Globus pallidus (tissue), 1 donor: ENCODE data around the gene IGSF5.
A peak's percentile ranks its signal among the peaks of the same experiment; 100 is the strongest.
"Not testable (repeated sequence)": the region's sequence is repeated elsewhere in the genome, so short reads cannot be mapped to it uniquely, and the experiment has no call there.

ENCODE experiments used
- DNase-seq: peaks from one replicate; pipeline ENCODE4 v3.0.0-alpha.2; 2015; ENCODE audit warnings: low spot score

The IGSF5 gene

GRCh38 chr21:39744883-39745282 is at the start of gene IGSF5:
TSS of gene IGSF5 (plus strand) at chr21:39745183. CDS start at chr21:39745510, 327 bp downstream.
- not testable (repeated sequence) for DNase-seq

GRCh38 chr21:39696196-39696595 is 48.8 kb upstream of the IGSF5 start:
- DNase-seq = no peak

DNA sequence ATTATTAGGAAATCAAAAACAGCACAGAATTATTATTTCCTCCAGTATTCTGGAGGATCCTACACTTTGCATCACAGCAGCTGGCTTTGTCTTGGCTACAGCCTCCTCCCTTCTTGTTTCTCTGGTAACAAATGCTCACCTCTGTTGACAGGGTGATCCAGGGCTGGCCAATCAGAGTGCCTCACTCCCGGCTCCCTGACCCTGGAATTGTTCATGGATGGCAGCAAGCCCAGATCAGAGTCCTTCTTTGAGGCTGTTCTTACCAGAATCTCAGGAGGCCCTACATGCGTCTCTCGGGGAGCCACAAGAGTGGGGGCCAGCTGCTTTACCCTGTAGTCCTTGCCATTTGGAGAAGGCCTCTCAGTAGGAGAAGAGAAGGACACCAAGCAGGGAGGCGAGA is 48.4 kb upstream of the IGSF5 start:
- DNase-seq = no peak

DNA sequence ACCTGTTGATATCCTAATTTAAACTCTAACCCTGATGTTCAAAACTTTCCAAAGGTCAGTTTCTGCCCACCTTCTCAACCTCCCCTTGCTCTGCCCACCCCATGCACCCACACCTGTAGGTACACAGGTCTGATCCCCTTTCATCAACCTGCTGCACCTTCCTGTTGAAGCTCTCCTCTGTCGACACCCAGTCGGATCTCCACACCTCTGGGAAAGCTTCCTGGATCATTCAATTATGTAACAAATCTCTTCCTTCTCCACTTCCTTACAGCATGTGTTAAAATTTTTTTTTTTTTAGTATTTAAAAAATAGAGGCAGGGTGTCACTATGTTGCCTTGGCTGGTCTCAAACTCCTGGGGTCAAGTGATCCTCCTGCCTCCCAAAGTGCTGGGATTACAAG is 44.7 kb upstream of the IGSF5 start:
- DNase-seq = no peak

GRCh38 chr21:39703578-39703977 is 41.4 kb upstream of the IGSF5 start:
- no peak for DNase-seq

GRCh38 chr21:39705849-39706248 is 39.1 kb upstream of the IGSF5 start:
- no peak for DNase-seq

DNA sequence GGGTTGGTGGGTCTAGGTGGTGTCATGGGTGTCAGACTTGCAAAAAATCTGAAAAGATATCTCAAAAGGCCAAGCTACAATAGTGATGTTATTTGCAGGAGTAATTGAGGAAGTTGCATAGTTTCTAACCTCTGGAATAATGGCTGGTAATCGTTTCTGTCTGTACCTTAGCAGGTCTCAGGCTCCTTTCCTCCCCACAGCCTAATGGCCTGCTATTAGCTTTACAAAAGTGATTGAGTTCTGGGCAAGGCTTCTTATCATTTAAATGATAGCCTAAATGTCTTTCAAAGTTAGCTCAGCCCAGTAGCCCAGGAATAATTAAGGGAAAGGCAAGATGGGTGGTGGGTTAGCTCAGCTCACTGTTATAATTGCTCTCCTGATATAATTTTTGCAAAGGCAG is 37.7 kb upstream of the IGSF5 start:
- no peak for DNase-seq

DNA sequence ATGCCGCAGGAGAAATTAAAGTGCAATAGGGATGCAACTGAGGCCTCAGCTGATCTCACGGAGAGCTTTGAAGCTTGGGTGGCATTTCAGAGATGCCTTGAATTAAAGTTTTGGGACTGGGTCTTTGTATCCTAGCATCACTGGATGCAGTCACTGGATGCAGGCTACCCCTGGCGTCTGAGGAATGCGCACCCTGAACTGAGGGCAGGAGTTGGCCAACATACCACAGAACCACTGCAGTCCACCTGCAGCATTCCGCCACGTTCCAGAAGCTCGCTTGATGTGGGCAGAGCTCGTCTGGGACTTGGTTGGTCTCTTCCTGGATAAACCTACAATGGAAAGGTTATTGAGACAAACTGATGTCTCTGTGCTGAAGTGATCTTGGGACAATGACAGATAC is 34.1 kb upstream of the IGSF5 start:
- DNase-seq = no peak

GRCh38 chr21:39712273-39712672 is 32.7 kb upstream of the IGSF5 start:
- DNase-seq = no peak

- no peak for DNase-seq
Measured at GRCh38 chr21:39712976-39713375, 32.0 kb upstream of the IGSF5 start.

DNA sequence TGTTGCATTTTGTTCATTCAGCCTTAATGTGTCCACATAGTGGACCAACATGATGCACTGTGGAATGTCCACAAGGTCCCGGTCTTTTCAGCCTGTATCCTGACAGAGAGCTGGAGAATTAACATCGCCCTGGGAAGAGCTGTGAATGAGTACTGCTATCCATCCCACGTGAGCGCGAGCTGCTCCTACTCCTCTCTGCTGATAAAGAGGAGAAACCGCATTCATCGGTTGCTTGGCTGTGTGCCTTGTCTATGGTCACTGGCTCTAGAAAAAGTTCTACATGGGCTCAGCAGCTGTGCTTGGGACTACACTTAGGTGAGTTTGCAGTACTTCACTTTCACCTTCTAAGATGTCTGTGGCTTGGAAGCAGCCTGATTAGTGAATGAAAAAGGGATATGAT is 31.1 kb upstream of the IGSF5 start:
- DNase-seq = peak; percentile 14

DNA sequence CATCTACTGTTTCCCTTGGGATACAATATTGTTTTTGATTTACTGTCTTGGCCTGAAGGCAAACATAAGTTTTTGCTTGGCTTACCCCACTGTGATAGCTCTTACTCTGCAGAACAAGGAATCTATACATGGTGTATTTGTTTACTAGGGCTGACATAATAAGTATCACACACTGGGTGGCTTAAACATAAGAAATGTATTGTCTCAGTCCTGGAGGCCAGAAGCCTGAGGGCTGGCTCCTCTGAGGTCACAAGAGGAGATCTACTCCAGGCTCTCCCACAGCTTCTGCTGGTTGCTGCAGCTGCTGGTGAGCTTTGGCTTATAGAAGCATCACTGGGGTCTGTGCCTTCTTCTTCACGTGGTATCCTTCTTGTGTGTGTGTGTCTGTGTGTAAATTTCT is 30.7 kb upstream of the IGSF5 start:
- peak; percentile 44 for DNase-seq

DNA sequence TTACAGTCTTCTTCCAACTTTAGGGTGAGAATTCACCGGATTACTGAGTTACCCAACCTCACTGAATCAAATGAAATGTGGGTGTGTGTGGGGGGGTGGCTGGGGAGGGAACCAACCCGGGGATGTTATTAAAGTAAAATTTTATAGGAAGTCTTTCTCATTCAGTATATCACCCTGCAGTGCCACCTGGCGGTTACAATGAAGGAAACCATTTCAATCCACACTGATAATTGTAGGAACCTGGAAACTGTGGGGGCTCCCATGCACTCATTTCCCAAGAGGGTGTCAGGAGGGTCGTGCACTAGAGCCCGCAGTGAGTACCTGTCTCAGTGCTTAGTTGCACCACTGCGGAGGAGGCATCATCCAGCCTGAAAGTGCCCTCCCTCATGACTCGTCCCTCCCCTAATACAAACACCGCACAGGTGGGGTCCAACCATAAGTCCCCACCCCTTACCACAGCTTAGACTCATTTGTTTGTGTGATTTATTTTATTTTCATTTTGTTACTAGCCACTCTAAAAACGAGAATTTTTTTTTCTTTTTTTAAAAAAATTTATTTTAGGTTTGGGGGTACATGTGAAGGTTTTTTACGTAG is 29.1 kb upstream of the IGSF5 start:
- DNase-seq = peak; percentile 26

GRCh38 chr21:39720126-39720778 is 24.7 kb upstream of the IGSF5 start:
- no peak for DNase-seq

- DNase-seq = no peak
Measured at GRCh38 chr21:39721885-39722284, 23.1 kb upstream of the IGSF5 start.

DNA sequence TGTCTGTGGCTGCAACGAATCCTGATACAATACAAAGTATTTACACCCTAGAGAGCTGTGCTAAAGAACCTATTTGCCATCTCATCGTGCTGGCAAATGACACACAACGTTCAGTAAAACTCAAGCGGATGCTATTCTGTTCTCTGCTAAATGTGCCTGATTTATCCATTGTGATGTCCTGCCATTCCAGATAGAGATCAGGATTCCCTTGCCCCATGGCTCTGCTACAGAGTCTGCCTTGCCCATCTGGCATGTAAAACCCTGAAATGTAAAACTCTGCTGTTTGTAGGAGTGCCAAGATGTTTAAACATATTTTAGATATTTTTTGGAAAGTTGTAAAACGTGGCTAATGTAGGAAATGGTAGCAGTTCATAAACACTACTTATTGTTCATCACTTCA is 20.0 kb upstream of the IGSF5 start:
- no peak for DNase-seq

GRCh38 chr21:39726133-39726532 is 18.9 kb upstream of the IGSF5 start:
- DNase-seq = no peak

DNA sequence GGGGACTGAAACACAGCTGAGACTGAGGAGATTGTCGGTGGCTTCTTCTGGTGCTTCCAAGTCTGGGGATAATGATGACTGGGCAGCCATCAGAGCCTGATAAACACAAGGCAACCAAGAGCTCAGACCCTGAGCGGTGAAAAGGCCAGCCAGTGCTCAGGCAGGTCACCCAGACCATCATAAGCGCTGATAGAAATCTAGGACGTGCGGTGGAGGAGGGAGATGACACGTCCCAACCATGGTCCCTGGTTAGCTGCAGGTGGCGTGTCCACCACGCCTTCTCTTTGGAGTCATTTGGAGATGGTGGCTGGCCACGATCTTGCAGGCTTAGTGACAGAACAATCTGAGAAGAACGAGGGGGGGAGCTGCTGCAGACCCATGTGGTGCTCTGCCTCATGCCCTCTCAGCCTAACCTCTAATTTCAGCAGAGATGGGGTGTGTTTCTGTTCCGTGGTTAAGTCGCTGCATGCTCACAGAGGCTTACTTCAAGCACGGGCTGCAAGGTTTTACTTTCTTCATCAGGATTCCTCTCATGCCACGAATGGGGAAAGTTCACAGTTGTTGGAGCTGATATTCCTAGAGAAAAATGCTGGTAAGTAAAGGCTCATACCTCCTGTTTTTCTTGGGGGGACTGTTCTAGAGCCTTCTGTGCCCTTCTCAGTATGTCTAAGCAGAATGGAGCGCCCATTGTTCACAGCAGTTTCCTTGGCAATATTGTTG is 17.4 kb upstream of the IGSF5 start:
- no peak for DNase-seq

DNA sequence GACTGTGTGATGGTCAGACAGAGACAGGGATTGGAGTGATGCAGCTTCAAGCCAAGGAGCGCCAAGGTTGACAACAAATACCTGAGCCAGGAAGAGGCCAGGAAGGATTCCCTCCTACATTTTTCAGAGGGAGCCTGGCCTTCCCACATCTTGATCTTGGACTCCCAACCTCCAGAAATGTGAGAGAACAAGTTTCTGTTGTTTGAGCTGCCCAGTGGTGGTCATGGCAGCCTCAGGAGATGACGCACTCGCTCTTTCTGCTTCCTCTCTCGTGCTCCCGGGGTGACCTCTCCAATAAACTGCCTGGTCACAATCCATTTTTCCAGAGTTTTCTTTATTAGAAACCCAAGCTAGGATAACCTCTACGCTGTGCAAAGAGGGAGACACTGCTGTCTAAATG is 16.6 kb upstream of the IGSF5 start:
- no peak for DNase-seq

DNA sequence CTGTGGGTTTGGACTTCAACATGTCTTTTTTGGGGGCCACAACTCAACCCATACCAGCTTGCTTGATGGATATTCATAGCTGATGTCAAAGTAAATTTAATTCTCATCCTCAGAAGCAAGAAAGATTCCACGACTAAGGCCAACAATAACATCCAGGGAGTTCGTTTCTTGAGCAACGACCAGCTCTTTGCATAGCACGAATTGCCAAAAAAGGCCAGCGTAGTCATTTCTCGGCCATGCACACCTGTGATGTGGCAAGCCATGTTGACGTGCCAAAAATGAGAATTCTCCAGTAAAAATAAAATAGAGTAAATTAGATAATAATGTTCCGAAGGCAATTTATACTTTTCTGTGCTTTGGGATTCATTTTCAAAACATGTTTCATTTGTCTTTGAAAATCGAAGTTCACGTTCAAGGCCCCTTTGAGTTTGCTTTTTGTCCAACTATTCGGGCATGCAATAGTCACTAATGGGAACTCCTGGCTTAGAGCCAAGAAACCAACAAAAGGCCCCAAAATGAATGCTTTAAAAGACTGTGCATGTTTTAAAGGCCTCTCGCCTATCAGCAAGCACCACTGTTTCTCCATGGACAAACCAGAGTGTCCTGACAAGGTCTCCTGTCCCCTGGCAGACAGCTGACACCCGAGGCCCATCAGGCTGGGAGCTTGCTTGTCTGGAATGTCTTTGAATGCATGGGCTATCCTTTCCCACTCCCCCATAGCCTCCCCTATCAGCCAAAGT is 14.4 kb upstream of the IGSF5 start:
- DNase-seq = no peak

DNA sequence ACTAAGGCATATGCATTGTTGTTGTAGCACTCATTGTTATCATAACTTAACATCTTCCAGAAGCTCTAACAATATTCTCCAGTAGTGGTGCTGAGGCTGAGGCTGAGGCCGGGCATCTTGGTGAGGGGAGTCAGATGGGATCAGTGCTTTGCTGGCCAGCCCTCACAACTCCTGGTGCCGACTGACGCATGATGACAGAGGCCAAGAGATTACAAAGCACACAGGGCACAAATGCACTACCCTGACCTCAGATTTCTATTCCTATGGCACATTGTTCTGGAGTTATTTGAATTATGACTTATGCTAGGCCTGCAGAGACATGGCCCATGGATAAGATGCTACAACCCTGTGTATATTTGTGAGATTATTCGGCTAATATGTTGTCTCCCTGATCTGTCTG is 8.3 kb upstream of the IGSF5 start:
- no peak for DNase-seq

DNA sequence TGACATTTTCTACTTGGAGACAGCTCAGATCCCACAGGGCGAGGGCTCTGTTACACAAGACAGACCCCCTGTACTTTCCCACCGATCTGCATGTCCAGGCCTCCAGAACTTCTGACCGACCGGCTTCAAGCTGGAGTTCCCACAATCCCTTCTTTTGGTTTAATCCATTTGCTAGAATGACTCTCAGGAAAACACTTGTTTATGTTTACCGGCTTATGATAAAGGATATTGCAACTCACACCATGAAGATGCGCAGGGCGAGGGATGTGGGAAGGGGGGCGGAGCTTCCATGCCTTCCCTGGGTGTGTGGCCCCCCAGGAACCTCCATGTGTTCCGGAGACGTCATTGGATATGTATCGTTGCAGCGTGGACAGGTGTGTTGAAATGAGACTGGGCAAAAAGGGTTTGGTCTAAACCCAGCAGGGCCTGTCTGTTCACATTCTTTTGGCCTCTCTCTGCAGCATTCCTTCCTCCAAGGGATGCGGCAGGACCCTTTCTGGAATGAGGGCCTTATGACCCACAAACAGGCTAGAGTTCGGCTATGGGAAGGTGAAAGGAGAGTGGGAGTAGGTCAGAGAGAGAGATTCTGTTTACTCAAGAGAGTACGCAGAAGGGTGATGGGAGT is 7.5 kb upstream of the IGSF5 start:
- DNase-seq = no peak
